HG02981 (cell line): ENCODE data around the gene DVL3.
"Not testable (repeated sequence)": the region's sequence is repeated elsewhere in the genome, so short reads cannot be mapped to it uniquely, and the experiment has no call there.

ENCODE experiments used
- ATAC-seq: cut with Tn5 transposase; IDR thresholded peaks from one replicate; pipeline ENCODE4 v1.9.1; 2021; ENCODE audit warnings: mild to moderate bottlenecking, moderate library complexity; ENCODE audit not compliant: unreplicated experiment

Gene DVL3

DNA sequence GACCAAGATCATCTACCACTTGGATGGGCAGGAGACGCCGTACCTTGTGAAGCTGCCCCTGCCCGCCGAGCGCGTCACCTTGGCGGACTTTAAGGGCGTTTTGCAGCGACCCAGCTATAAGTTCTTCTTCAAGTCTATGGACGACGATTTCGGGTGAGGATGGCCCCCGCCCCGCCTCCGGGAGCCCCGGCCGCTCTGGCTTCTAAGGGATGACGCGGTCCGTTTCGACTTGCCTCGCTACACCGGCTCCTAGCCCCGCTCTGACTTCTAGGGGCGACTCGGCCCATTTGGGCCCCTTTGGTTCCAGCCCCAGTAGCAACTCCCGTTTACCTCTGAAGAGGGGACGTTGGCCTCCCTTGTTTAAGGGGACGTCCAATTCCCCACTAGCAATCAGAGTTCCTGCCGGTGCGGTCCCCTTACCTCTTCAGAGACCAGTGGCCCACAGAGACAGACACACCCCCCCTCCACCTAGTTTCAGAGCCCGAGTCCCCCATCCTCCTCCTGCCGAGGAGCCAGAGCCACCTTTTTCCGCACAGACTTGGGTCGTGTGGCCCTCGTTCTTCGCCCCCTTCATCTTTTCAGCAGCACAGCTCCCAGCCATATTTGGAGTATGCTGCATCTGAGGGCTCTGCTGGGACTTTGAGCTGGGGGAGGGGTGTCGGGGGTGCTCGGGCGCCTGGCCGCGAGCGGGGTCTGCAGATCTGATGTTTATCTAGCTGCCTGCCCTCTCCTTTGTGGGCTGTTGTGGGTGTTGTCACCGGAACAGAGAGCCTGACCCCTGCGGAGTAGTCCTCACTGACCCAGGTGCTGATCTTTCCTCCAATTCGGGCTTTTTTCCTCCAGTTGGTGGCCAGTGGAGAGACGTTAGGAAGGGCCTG, 706 bp downstream of the DVL3 start:
- peak; percentile 26 for ATAC-seq

DNA sequence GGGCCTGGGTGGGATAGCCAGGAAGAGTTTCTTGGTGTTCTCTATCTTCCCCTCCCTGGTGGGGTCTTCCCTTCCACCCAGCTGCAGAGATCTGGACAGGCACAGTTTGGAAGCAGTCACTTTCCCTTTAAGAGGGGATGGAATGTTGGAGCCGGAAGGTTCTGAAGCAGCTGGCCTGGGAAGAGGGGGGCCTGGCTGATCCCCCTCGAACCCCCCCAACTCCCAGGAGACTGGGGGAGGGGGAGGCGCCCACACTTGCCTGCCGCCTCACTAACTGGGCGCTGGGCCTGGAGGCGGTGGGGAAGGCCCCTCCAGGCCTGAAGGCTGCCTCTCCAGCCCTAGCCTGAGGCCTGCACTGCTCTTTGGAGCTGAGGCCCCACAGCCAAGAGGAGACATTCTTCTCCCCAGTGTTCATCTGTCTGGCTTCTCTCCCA, 1.4 kb downstream of the DVL3 start:
- ATAC-seq: no peak

DNA sequence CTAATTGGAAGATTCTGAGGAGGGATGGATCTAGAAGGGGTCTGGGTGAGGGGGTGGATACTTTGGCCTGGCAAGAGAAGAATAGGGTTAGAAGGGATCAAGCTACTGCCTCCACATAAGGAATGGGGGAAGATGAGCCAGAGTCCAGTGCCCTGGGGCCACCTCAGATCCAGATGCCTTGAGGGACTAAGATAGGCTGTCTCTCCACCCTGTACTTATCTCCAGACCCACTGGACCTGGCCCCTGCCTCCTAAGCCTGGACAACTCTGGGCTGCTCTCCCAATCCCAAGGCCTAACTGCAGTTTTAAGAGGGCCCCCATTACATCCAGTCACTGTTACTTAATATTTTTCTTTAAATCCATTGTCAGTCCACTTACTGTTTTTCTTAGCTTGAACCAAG, 2.0 kb downstream of the DVL3 start:
- no peak for ATAC-seq

DNA sequence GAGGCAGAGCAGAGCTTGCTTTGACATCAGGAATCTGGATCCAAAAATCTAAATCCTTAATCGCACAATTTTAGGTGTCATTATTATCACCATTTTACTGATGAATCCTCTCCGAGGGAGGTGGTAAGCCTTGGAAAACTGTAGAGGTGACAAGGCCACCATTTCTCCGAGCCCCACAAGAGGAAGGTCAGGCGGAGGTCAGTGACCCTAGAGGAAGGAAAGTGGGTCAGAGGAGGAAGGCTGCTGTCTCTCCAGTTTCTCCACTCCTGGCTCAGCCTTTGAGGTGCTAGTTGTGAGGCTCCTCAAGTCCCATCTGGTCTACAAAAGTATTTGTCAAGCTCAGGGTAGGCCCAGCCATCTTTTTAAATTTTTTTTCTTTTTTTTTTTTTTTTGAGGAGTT, 3.2 kb downstream of the DVL3 start:
- ATAC-seq: no peak

DNA sequence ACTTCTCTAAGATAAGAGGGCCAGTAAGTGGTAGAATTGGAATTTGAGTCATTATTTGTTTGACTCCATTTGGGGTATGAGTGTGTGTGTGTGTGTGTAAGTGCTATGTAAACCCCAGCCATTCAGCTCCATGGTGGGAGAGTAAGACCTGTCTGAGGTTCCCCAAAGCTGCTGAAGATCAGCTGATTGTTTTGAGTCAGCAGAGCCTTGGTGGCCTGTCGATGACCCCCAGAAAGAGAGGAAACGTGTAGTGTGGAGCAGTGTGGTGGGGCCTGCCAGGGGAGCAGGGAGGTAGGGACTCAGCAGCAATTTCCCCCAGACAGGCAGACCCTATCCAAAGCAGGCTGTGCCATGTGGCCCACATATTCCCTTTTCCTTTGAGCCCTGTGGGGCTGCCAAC, 5.3 kb downstream of the DVL3 start:
- peak; percentile 53 for ATAC-seq

DNA sequence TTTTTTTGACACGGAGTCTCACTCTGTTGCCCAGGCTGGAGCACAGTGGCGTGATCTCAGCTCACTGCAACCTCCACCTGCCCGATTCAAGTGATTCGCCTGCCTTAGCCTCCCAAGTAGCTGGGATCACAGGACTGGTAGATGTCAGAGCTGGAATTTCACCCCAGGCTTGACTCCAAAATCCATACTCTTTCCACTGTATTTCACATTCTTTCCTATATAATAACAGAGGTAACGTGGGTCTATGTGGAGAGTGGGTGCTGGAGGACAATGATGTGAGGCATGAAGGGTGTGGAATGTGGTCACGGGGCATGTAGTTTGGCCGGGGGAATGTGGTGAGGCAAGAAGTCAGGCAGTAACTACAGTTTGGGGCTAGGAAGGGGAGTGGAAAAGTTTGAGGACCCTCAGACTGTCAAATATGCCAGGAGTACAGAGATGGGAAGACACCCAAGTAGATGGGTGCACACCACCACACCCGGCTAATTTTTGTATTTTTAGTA, 7.4 kb downstream of the DVL3 start:
- ATAC-seq: not testable (repeated sequence)

DNA sequence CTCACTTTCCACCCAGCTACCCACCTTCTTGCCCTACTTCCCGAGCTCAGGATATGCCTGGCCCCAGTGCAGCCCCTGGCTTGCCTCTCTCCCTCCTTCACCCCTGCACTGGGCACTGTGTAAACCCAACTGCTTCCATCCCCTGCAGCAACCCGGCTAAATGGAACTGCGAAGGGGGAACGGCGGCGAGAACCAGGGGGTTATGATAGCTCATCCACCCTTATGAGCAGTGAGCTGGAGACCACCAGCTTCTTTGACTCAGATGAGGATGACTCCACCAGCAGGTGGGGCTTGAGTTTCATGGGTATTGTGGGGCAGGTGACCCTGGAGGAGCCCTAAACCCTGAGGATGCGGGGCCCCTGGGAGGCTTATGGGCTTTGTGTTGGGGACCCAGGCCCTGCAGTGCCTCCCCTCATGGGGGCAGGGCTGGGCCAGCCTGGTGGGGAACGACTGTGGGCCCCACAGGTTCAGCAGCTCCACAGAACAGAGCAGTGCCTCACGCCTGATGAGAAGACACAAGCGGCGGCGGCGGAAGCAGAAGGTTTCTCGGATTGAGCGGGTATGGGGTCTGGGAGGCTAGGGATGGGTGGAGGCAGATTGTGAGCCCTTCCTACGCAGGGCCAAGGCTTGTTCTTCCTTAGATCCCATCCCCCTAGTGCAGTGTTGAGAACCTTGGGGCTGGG, 9.6 kb downstream of the DVL3 start:
- no peak for ATAC-seq

DNA sequence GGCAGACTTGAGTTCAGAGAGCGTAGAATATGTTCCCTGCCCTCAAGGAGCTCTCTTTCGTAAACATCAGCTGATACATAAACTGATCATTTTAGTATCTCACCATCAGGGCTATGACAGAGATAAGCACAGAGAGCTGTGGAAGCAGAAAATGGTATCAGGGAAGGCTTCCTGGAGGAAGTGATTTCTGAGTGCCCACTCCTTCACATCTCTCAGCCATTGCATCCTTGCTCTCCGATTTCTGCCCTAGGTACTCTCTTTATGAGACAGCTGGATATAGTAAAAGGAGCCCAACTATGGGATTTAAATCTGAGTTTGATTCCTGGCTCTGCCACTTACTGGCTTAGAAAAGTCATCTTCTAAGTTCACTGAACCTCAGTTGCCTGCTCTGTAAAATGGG, 10.4 kb downstream of the DVL3 start:
- no peak for ATAC-seq

DNA sequence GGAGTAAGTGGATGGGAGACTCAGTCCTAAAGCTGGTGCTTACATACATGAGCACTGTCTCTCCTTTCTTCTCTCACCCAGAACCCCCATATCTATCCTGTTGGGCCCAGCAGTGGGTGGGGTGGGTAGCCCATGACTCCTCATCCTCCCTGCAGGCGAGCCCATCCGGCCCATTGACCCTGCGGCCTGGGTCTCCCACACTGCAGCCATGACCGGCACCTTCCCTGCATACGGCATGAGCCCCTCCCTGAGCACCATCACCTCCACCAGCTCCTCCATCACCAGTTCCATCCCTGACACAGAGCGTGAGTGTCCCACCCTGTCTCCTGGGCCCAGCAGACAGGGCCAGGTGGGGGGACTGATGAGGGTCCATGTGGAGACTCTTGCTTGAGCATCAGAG, 11.5 kb downstream of the DVL3 start:
- ATAC-seq: no peak

DNA sequence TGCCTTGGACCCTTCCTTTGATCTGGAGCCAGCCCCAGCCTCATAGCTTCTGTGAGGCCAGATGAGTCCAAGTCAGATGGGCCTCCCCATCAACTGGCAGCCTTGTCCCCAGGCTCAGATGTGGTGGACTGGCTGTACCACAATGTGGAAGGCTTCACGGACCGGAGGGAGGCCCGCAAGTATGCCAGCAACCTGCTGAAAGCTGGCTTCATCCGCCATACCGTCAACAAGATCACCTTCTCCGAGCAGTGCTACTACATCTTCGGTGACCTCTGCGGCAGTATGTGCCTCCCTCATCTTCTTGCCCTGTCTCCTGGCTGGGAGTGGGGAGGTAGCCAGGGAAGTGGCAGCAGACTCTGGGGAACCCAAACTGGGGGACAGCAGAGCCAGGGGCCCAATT, 12.6 kb downstream of the DVL3 start:
- no peak for ATAC-seq

DNA sequence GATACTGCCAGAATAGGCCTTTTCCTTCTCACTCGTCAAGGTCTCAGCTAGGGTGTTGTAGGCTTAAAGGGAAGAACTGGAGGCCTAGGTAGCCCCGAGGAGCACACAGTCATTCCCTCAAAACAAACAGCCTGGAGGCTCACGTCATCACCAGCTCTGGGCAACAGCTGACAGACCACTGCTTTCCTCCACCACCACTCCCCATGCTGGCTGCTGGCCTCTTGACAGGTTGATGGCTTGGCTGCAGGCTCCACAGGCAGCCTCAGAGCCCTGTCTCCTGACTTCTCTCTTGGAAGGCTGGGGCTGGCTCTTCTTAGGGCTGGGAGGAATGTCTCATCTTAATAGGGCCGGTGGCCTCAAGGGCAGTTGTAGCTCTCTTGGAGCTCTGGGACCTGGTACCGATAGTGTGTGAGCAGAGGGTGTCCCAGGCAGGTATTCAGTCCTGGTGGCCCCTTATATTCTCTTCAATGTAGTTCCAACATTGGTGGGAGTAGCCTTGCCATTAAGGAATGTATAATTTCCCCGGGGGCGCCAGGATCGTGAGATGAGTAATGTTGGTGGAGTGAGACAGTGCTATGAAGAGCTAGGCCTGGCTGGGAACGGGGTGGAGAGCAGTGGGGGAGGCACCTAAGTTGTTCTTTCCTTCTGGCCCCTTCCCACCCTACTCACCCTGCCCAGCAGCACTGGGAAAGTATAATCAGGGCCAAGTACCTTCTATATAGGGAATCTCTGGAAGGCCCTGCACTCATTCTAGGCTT, 13.4 kb downstream of the DVL3 start:
- no peak for ATAC-seq

DNA sequence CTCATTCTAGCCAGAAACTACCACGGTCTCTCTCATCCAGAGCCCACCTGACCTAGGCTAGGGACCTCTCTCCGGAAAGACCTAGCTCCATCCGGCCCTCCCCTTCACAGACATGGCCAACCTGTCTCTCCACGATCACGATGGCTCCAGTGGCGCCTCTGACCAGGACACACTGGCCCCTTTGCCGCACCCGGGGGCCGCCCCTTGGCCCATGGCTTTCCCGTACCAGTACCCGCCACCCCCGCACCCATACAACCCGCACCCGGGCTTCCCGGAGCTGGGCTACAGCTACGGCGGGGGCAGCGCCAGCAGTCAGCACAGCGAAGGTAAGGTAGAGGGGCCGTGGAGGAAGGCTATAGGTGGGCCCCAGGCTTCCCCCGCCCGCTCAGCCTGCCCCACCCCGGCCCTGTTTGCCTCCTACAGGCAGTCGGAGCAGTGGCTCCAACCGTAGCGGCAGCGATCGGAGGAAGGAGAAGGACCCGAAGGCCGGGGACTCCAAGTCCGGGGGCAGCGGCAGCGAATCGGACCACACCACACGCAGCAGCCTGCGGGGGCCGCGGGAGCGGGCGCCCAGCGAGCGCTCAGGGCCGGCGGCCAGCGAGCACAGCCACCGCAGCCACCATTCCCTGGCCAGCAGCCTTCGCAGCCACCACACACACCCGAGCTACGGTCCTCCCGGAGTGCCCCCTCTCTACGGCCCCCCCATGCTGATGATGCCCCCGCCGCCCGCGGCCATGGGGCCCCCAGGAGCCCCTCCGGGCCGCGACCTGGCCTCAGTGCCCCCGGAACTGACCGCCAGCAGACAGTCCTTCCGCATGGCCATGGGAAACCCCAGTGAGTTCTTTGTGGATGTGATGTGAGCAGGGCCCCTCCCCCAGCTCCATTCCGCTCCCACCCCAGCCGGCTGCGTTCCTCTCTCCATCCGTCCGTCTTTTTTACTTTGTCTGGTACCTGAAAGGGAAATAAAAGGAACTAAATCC, 15.0 kb downstream of the DVL3 start:
- no peak for ATAC-seq

DNA sequence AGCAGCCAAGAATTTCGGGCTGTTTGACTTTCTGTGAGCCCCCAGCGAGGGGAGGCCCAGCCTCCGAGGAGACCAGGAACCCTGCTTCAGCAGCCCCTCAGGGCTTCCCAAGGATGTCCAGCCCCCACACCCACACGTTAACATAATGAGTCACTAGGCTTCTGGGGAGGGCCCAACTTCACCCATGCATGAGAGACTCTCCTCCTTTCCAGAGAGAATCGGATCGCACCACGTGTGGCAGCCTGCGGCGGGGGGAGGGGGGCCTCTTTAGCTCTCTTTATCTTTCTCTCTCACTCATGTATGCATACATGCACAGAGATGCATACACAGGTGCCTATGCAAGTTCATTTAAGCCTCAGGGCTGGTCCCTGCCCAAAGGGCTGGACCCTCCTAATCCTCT, 16.4 kb downstream of the DVL3 start:
- no peak for ATAC-seq

DNA sequence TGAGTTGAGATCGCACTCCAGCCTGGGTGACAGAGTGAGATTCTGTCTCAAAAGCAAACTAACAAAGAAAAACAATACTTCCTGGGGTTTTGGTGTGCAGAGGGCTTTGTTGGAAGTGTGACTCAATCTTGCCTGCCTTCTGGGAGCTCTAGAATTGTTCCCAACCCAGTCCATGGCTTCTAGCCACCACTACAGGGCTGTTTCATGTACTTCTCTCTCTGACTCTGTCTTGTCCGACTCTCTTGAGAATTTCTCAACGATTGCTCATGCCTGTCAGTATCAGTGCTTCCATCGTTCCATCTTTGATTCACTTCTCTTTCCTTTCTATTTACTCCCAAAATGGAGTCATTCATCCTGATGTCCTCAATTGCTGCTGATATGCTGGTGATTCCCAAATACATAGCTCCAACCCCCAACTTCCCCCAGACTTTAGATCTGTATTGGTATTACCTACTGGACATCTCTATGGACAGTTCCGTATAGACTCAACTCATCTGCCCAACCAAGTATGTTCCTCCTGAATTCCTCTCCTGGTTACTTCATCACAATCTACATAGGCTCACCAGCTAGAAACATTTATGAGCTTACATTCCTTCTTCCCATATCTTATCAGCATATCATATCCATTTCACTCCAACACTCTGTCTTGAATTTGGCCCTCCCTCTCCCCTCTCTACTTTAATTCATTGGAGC, 17.6 kb downstream of the DVL3 start:
- ATAC-seq: no peak

DNA sequence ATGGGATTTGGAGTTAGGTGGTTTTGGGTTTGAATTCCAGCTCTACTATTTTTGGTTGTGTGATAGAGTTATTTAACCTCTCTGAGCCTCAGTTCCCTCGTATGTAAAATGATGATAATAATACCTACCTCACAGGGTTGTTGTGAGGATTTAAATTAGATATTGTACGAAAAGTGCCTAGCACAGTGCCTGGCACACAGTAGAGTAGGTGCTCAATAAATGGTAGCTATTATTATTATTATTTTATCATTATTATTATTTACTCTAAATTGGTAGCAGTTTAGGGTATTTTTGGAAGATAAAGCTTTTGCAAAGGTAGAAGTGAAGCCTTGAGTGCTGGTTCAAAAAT, 18.2 kb downstream of the DVL3 start:
- ATAC-seq: no peak

DNA sequence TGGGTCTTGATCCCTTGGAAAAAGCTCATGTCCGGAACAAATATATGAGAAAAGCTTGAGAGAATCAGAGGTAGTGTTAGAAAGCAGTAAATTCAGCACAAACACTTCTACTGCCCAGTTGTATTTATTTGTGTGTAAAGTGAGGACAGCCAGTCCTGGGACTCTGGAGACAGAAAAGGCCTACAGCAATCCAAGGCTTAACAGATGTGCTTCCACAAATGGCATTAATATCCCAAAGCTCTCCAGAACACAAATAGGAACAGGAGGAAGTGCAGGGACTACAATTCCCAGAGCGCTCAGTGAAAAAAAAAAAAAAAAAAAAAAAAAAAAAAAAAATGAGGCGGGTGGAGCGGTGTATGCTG, 19.1 kb downstream of the DVL3 start:
- no peak for ATAC-seq

DNA sequence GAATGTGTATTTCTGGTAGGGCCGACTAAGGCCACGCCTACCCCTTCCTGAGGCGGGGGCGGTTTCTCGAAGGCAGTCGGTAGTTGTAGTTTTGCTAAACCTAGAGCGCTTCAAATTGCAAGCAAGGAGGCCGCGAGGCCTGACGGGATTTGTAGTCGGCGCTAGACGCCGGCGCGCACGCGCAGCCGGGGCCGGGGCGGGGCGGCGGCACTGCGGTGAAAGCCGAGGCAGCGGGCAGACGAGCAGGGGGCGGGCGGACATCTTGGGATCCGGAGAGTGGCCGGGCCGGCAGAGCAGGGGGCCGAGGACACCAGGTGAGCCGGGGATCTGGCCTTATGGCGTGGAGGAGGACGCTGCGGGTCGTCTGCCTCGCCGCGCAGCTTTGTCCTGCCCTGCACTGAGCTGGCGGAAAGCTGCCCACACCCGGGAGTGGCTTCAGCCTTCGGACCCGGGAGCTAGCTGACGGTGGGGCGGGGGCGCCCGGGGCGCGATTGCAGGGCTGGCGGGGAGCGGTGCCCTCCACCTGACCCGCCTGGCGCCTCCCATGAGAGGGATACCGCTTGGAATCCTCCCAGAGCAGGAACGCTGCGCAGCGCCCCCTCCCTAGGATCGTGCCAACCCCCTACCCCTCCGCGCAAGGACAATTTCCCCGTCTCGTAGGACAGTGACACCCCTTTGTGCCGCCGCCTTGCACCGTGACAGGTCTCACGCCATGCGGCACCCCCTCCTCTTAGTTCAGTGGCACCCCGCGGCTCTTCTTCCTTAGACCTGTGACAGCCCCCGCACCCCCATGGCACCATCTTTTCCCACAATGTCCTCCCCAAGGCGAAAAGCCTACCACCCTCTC, 19.7 kb downstream of the DVL3 start, which contains the start of gene AP2M1:
TSS of gene AP2M1 (plus strand) at position 210 of the 847 bp plus-strand sequence. CDS start 2,139 bp downstream, outside the sequence.
- ATAC-seq: peak; percentile 94

DNA sequence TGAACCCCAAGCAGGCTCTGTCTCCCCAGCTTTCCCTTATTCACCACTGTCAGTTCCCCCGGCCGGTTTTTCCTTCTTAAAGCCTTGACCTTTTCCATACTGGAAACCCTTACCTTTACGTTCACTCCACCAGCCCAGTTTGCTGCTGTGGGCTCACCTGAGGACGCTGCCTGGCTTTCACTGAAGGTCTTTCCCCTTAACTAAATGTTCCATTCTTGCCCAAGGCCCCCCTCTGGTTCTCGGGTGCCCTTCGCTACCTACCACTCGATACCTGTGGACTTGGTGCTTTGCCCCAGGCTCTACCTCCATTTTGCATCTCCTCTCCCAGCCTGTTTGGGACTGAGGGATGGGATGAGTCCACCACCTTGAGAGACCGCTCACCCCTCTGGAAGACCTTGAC, 20.3 kb downstream of the DVL3 start:
- no peak for ATAC-seq

DNA sequence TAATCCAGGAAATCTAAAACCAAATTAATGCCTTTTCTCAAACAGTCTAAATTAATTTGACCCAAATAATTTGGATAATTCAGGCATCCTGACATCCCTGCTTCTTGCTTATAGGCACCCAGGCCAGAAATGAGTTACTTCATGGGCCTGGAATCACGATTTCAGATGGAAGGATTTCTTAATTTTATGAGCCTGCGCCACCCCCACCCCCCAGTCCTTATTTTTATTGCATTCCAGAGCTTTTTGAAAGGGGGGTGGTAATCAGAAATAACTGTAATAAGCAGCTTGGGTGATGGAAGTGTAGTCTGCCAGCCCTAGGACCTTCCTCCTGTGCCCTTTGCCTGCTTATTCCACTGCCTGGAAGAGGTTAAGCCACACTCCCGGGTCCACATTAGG, 20.8 kb downstream of the DVL3 start:
- ATAC-seq: no peak
